Measurements from ENCODE around the gene GPR27. TPM values are rescaled to one million over a fixed set of nuclear protein-coding genes. Genes with fewer than 3 reads are reported as not detected.

Gene GPR27
- total and polyA plus RNA-seq, 12 donors = 0.26 to 10.0 (median 5.5) TPM

- Histone ChIP-seq H3K4me3 (peak overlapping the region in 1 of 10 donors; percentile 14), H3K27ac (peak overlapping the region in 1 of 10 donors; percentile 74), H3K9me3 (no peaks in the 10 kb centered on the region), H3K27me3 (peaks cover 0 to 93% (median 64%) of the 10 kb centered on the region in 7 donors), H3K36me3 (no peaks in the 10 kb centered on the region), H3K4me1 (peaks cover 0 to 20% (median 0%) of the 10 kb centered on the region in 9 donors)
- no peak for TF ChIP-seq CTCF (IDR thresholded peaks at IDR 0.05)
- intact Hi-C loops (cut with DNase I) = no loop called here
- 88 to 97% methylated on average over 3 of the region's 3 CpGs for WGBS, 2 donors
- no peak for ATAC-seq
- DNase-seq = no peak
Measured at GRCh38 chr3:71778353-71778752, 24.7 kb downstream of the GPR27 start.

- ATAC-seq = no peak
- H3K4me3 ChIP-seq = peak overlapping the region in 1 of 10 donors; percentile 7
- peaks cover 0 to 30% (median 7%) of the 10 kb centered on the region in 9 donors for H3K4me1 ChIP-seq
- peak overlapping the region in 1 of 10 donors; percentile 74 for H3K27ac ChIP-seq
- no peak for DNase-seq
- no peaks in the 10 kb centered on the region for H3K36me3 ChIP-seq
- no peak for TF ChIP-seq CTCF (IDR thresholded peaks at IDR 0.05)
- peaks cover 3 to 97% (median 79%) of the 10 kb centered on the region in 7 donors for H3K27me3 ChIP-seq
- 67 to 76% methylated on average over 6 of the region's 6 CpGs for WGBS, 2 donors
- no peaks in the 10 kb centered on the region for H3K9me3 ChIP-seq
- intact Hi-C loops (cut with DNase I) = no loop called here
Measured at GRCh38 chr3:71779674-71780377, 26.2 kb downstream of the GPR27 start.

GRCh38 chr3:71780430-71780829 is 26.8 kb downstream of the GPR27 start:
- no peak for TF ChIP-seq CTCF (IDR thresholded peaks at IDR 0.05)
- Histone ChIP-seq H3K9me3 (no peaks in the 10 kb centered on the region), H3K27me3 (peaks cover 4 to 99% (median 85%) of the 10 kb centered on the region in 7 donors), H3K36me3 (no peaks in the 10 kb centered on the region), H3K27ac (peak overlapping the region in 1 of 10 donors; percentile 74), H3K4me1 (peaks cover 0 to 32% (median 7%) of the 10 kb centered on the region in 9 donors), H3K4me3 (peak overlapping the region in 1 of 10 donors; percentile 7)
- DNase-seq (no peak), ATAC-seq (no peak)
- 77 to 80% methylated on average over 4 of the region's 4 CpGs for WGBS, 2 donors
- intact Hi-C loops (cut with DNase I) = no loop called here

GRCh38 chr3:71783152-71783551 is 29.5 kb downstream of the GPR27 start:
- H3K9me3 ChIP-seq = no peaks in the 10 kb centered on the region
- peak overlapping the region in 1 of 10 donors; percentile 63 for H3K4me3 ChIP-seq
- ATAC-seq (no peak), DNase-seq (no peak)
- peaks cover 0 to 37% (median 7%) of the 10 kb centered on the region in 9 donors for H3K4me1 ChIP-seq
- H3K27me3 ChIP-seq = peaks cover 4 to 99% (median 95%) of the 10 kb centered on the region in 7 donors
- 58 to 68% methylated on average over 1 of the region's 1 CpG for WGBS, 2 donors
- H3K36me3 ChIP-seq = no peaks in the 10 kb centered on the region
- no peak for TF ChIP-seq CTCF (IDR thresholded peaks at IDR 0.05)
- intact Hi-C loops (cut with DNase I) = no loop called here
- peak overlapping the region in 1 of 10 donors; percentile 83 for H3K27ac ChIP-seq

All from heart right ventricle (tissue), 16 donors.